Stimulated activated CD8-positive, alpha-beta memory T cell treated with anti-CD3 and anti-CD28 coated beads, Interleukin-7, amount 100 ng/mL, for 24 hours (primary cell): Measurements from ENCODE around the gene GALNT18.

Experiments
- DNase-seq: peaks from one replicate; pipeline ENCODE4 v3.0.0-alpha.2; 2020; ENCODE audit warnings: low read depth

The GALNT18 gene

DNA sequence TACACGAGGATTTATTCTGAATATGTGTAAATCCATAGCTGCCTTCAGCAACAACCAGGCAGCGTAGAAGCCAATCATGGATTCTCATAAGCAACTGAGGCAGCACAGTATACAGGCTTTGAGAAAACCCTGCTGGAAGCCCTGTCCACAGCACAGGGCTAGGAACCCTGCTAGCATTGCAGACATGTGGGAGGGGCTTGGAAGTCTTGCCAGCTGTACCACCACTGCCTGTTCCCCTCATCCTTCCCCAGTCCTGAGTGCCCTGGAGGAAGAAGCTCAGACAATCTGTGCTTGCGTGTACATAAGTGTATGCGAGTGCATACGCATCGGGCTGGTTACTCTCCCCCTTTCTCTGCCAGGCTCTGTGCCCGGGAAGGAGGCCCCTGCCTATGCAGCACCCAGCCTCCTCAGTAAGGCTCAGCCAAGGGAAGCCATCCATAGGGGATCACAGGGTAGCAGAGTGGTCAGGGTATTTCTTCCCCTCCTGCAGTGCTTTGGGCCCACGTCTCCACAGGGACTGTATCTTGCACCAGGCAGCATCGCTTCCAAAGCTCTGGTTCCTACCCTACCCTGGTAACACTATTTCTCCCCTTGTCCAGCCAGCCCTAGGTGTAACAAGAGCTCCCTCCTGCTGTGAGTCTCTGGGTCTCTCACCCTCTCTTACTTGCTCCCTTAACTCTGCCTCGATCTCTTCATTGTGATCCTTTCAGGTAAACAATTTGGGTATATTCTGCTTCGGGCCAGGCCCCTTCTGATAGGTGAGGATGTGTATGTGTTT lies 90.5 kb downstream of the GALNT18 start:
- DNase-seq = no peak

DNA sequence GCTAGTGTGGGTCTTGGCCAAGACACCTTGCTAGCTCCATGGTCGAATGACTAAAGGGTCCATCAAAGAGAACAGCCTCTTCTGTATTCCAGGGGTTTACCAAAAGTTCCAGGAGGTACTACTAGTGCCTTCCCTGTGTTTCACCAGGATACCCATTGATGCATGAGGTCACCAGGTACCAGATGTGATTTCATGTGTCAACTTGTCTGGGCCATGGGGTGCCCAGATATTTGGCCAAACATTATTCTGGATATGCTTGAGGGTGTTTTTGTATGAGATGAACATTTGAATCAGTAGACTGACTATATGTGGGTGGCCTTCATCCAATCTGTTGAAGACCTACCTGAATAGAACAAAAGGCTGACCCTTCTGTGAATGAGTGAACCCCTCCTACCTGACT lies 92.8 kb downstream of the GALNT18 start:
- DNase-seq = no peak

DNA sequence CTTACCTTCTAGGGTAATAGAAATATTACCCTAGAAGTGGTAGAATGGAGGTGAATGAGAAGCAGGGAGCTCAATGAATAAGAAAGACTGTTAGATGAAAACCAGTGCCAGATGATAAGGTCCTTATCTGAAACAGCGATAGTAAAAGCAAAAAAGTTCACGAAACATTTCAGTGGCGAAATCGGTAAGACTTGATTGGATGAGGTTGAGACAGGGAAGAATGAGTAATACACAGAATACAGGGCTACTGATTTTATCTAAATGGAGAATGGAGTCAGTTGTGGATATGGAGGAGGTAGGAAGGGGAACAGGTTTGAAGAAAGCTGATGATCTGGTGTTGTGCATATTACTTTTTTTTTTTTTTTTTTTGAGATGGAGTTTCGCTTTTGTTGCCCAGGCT lies 96.5 kb downstream of the GALNT18 start:
- no peak for DNase-seq

DNA sequence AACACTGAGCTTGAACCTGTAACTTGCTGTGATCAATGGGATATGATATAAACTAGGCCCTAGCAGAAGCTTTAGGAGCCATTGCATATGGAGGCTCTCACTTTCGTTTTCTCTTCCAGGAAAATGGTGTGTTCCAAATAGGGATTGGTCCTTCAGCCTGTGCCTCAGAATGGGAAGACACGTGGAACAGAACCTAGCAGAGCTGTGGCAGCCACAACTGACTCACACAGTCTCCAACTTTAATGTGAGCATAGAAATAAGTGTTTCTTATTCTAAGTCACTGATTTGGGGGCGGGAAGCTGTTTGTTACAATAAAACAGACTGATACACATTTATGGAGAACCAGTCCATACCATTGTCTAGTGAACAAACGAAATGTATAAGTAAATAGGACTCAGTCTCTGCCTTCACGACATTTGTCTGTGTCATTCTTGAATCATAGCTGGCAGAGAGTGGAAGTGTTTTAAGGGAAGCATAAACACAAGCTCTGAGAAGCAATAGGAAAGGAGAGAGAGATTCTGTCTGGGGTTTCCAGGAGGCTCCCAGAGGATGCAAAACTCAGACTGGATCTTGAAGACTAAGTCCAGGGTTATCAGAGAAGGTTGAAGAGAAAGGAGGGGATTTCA lies 97.3 kb downstream of the GALNT18 start:
- DNase-seq = no peak

DNA sequence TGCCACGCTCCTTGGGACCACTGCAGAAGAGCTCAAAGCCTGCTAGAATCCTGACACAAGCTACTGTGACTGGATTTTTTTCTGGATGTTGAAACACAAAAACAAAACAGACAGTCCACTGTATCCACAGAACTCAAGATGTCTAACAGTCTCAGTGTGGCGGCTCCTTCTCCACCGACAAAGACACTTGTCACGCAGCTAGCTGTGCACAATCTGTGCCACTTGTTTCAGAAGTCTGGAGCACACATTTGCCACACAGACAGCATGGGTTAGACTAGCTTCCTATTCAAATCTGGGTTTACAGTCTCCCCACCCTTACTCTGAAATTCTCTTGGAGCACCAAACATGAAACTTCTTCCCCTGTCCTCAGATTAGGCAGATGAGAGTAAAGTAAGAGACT lies 99.2 kb downstream of the GALNT18 start:
- DNase-seq = no peak

DNA sequence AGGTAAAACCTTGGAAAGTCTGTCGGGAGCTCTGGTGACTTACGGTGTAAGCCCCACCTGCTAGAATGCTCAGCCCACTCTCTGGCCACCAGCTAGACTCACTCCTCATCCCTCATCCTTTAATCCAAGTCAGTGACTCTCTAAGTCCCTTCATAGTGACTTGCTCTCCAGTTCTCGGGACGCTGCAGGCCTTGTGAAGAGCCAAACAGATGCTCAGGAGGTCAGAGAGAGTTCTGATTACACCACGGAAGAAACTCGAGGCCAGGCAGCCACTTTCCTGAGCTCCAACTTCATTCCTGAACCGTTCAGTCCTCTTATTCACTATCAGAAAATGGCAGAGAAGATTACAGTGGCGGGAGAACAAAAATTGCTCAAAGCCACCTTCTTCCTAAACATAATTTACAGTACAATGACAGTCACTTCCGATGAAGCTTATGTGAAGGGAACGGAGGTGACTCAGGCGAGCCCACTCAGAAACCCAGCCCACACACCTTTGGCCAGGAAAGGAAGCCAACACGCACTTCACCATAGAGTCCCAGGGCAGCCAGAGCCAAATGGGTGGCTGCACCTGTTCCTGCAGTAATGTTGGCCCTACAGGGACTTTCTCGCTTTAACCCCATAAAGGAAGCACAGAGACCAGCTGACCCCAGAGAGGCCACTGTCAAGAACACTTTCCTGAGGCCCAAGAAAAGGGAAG lies 100.4 kb downstream of the GALNT18 start:
- DNase-seq = no peak

DNA sequence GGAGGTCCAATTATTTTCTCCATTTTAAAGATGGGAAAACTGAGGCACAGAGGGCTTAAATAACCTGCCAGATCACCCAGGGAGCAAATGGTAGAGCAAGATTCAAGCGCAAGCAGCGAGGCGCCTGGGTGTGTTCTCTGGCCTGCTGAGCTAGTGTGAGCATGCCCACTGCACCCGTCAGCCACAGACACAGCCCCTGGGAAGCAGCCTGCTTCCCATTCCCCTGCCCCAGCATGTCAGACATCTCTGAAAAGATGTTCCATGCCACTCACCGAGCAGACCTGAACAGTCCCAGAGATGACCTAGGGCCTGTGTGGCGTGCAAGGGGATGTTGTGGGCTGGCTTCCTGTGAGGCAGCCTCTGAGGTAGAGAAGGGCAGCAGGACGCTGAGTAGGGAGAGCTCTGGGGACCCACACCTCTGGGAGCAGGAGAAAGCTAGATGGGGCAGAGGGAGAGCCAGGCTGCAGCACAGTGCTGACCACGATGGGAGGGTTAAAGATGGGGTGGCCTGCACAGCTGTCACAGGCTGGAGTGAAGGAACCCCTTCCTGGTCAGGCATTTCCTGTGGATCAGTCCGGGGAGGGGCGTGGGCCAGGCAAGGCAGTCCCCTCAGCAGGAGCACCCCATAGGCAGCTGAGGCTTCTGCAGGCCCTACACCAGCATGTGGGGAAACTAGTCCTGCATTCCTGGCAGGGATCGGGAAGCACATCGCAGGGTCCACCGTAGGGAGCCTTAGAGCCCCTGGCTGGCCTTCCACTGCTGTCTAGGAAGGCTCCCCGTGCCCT lies 101.4 kb downstream of the GALNT18 start:
- DNase-seq = no peak

DNA sequence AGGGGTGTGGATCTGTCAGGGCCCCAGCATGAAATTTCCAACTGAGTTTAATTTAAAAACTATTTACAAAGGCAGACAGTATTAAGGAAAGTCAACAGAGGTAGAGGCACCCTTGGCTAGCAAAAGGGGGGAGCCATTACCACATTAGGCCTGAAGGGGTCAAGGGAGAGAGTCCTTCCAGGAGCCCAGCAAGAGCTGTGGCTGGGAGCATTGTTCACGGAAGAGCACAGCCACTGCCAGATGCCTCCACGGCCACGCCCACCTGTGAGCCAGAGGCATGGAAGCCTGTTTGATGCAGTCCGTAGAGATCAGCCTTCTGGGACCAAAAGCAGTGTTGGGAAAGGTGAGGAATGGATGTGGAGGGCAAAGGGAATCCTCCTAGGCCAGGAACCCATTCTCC lies 102.6 kb downstream of the GALNT18 start:
- no peak for DNase-seq

DNA sequence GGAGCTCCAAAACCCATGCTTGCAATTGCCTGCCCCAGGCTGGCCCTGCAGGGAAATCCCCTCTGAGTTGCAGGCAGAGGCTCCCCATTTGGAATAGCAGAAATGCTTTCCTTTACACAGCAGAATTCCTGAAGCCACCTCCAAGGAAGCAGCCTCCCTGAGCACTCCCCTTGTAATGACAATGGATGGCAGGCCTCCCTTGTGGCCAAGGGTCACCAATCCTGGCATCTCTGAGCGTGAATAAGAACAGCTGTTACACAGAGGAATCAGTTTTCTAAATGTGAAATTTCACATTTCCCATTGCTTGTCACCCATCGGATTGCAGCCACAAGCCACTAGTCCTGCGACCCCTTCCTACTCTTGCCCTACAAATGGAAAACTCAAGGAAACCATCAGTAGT lies 107.6 kb downstream of the GALNT18 start:
- no peak for DNase-seq

DNA sequence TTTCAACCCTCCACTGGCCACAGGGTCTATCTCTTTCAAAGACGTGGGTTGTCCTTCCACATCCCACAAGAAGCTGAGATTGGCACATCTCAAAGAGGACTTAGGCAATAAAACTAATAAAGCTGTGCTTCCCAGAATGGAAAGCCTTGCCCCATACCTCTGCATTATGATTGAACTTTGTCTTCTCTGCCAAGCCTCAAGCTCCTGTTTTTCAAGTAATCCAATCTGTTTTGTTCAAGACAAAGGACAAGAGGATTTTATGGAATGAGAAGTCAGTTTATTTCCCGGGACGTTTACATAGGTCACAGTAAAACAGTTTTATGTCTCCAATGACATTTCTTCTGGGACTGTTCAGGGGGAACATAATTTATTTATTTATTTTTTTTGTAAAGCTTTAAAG lies 108.4 kb downstream of the GALNT18 start:
- no peak for DNase-seq

DNA sequence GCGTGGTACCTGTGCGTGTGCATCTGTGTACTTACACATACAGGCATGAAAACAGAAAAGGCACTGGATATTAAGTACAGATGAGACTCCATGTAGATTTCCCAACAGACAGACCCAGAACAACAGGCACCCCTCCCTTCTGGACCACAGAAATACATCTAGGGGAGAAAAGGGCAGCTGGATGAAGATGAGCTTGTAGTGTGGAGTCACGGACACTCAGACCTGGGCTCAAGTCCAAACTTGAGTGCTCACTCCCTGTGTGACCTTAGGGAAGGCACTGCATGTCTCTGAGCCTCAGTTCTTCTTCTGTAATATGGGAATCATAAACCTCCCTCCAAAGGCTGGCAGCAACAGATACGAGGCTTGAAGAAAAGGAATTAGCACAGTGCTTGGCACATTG lies 108.9 kb downstream of the GALNT18 start:
- no peak for DNase-seq

DNA sequence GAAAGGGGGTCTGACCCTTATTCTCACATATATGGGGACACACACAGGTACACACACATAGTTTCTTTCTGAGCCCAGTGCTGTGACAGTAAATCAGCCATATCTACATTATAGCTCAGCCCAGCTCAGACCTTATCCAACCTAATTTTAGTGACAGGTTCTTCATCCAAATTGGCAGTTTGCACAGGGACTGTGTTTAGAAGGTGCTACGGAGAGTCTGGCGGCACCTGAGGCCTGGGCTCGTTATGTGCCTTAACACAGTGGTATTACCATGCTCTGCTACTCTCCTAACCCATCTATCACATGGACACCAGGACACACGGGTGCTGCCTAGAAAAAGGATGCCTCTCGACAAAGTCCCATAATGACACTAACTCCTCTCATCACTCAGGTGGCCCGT lies 109.3 kb downstream of the GALNT18 start:
- no peak for DNase-seq

DNA sequence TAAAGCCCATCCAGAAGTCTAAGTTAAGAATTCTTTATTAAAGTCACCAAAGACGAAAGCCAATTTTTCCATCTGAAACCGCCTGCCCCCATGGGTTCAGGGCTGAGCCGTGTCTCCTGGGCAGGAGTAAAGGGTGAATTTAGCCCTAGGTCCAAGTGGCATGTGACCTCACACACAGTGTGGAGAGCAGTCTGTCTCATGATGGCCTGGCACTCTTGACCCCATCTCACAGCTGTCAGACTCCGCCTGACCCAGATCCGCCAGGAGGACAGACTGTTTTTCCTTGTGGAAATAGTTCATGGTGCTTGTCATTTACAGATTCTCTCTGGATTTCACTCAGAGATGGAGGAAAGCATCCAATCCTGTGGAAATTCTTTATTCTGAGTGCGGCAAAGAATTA lies 109.7 kb downstream of the GALNT18 start:
- no peak for DNase-seq

DNA sequence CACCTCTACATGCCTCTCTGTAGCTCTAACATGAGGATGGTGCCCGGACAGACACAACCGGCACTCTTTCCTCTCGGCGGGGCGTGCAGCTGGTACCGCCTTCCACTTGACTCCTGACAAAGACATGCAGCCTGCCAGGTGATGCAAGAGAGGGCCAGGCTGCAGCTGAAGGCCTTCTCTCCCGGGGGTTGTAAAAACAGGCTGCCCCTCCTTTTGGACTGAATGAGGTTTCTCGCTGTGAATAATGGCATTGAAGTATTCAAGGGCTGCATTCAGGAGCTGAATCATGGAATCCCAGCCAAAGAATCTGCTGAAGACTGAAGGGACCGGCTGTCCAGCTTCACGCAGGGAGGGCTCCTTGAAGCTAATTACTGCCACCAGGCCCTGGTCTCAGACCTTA lies 110.9 kb downstream of the GALNT18 start:
- no peak for DNase-seq

DNA sequence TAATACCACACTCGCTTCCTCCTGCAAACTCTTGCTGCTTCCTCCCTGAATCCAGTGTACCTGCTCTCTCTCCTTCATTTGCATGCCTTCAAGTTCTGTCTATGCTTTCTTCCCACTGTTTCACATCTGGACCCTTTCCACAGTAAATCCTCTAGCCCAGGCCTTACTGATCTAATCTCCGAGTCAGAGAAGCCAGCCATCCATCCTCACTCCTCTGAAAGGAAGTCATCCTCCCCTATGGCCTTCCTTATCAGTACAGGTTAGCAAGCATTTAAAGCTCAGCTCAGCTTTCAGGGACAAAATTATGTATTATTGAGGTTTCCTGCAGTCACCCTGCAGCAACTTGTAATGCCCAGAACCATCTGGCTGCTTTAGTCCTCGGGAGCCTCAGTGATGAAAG lies 116.1 kb downstream of the GALNT18 start:
- no peak for DNase-seq

DNA sequence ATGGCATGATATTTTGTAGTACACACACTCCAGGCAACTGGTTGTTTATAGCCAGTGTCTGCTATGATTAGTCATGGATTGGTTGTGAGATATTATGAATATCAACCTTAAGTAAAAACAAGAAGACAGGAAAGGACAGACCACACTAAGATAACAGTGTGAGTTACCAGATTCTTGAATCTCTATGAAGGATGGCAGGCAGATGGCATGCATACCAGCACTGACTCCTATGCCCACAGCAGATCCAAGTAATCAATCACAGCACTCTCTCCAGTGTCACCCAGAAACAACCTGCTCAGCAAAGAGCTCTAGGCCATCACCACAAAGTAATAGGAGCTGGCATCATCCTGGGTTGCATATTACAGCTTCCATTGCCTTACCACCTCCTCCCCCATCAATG lies 116.6 kb downstream of the GALNT18 start:
- no peak for DNase-seq

DNA sequence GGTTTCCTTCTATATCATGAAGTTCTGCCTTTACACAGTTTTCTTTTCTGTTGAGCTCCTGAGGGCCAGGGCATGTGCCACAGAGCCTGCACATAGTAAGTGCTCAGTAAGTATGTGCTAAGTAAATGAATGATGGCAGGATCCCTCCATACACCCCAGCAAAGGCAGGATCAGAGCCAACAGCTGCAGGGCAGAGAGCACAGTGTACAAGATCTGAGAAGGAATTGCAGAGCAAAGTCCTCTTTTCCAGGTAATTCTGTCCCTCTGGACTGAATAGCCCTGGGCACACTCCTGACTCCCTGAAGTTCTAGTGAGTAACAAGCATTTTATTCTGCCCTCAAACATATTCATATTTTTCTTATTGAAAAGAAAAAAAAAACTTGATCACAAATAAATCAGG lies 117.7 kb downstream of the GALNT18 start:
- DNase-seq = no peak

DNA sequence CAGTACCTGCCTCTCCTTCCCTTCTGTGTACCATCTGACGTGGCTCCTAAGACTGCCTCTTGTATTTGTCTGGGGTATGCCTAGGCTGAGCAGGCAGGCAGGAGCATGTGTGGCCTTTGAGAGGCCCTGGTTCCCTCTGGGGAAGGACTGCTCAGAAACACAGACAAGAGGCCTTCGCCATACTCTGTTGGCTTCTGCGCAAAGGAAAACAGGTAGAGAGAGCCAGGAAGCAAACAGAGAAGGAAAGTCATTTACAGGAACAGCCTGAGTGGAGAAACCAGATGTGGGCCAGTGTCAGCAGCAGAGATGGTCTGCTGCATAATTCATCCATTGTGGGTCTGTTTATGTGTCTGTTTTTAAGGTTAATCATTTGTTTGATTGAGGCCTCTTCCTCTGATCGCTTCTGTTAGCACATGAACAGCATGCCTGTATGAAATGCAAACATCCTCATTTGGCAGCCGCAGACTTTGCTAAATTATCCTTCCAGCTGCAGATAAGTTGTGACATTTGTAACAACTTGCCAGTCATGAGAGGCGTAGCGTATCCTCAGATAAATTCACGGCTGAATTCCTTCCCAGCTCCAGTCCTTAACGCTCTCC lies 119.4 kb downstream of the GALNT18 start:
- DNase-seq = no peak

DNA sequence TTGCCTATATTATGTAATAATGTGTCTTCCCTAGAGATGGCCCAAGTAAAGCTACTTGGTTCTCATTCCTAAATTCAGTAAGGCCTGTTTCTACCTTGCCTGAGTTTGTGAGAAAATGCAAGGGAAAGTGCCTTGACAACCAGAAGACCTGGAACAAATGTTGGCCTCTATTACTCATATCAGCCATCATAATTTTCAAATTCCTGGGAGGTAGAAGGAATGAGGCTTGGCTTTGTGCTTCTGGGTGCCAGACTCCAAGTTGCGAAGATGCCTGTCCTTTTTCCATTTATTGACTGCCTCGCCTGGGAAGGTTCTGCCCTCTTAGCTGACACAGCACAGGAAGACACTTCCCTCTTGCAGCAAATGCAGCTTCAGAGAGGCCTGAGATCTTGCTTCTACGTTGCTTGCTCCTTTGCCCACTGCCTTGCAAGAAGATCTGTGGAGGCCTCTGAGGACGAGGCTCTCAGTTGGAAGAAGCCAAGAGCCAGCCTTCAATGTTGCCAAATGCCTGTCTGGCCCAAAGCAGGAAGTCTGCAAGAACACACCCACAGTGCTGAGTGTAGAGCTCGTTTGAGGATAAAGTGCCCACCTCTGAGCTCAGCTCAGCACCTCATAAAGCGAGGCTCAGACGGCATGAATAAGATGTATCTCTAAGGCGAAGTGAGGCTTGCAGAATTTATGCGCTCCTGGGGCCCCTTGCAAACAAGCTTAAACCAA lies 120.1 kb downstream of the GALNT18 start:
- DNase-seq = no peak

DNA sequence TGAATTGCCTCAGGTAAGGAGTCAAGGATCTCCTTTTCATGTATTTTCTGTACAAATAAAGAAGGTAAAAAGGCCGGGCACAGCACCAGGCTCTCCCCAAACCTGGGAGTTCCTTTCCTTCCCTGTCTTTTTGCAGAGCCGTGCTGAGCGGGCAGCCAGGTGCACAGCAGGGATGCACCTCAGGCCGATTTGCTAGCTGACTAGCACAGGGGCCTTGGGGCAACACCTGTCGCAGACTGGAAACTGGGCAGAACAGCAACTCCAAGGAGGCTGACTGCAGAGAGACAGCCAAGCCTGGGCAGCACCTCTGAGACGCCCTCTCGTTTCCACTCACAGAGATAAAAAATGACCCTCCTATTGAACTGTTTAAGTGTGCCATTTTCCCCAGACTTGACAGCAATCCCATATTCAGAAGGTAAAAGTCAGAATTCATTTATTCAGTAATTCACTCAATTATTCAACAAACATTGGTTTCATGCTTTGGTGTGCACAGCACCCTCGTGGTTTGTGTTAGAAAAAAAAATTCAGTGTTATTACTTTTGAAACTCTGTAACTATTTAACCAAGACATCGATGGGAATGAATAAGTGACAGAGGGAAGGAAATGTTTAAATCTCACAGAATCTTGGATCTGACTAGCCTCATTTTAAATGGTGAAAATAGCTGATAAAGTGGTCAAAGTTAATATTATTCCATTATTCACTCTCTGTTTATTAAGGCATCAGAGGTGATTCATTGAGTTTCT lies 120.9 kb downstream of the GALNT18 start:
- DNase-seq = no peak

DNA sequence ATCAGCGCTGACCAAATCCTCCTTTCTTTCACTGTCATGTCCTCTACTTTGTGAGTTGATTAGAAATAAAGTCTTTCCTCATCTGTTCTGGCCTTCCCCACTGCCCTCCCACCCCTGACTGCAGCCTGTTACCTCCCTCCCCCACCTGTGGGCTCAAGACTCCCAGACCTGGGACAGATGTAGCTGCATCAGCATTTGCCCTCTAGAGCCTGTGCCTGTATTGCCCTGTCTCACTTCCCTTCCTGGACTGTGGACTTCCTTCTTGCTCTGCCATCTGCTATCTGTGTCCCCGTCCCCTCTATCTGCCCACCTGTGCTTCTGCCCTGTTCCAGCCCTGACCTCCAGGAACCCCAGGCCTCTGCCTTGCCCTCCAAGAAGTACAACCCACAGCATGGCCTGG lies 122.5 kb downstream of the GALNT18 start:
- DNase-seq = no peak
